Endometrium (tissue), 2 donors: Measurements from ENCODE around the gene NMNAT2.

Experiments used
- FAIRE-seq: peaks from 2 replicates; lab custom pipeline; 2012; peaks lifted over from hg19 to GRCh38; lab: Jason Lieb, UNC
- donor health status: control.
- donor health status: control.

The NMNAT2 gene

GRCh38 chr1:183365093-183365492 is 53.1 kb downstream of the NMNAT2 start:
- no peak for FAIRE-seq

GRCh38 chr1:183363972-183364371 is 54.2 kb downstream of the NMNAT2 start:
- FAIRE-seq, result no peak

GRCh38 chr1:183361081-183361480 is 57.1 kb downstream of the NMNAT2 start:
- no peak for FAIRE-seq

- FAIRE-seq, result no peak
These were observed 57.7 kb downstream of the NMNAT2 start for GRCh38 chr1:183360473-183360872.

GRCh38 chr1:183356534-183357182 is 61.5 kb downstream of the NMNAT2 start:
- FAIRE-seq, result no peak

- no peak for FAIRE-seq
These were observed 62.4 kb downstream of the NMNAT2 start for GRCh38 chr1:183355797-183356196.

- FAIRE-seq, result no peak
These were observed 63.0 kb downstream of the NMNAT2 start for GRCh38 chr1:183355181-183355580.

GRCh38 chr1:183353597-183353996 is 64.6 kb downstream of the NMNAT2 start:
- FAIRE-seq, result no peak

- no peak for FAIRE-seq
These were observed 68.9 kb downstream of the NMNAT2 start for GRCh38 chr1:183349201-183349711.

- FAIRE-seq, result no peak
These were observed 71.9 kb downstream of the NMNAT2 start for GRCh38 chr1:183346276-183346732.

- no peak for FAIRE-seq
These were observed 78.5 kb downstream of the NMNAT2 start for GRCh38 chr1:183339556-183340167.

- no peak for FAIRE-seq
These were observed 87.0 kb downstream of the NMNAT2 start for GRCh38 chr1:183331091-183331742.

GRCh38 chr1:183330335-183330734 is 87.8 kb downstream of the NMNAT2 start:
- no peak for FAIRE-seq

GRCh38 chr1:183328371-183328770 is 89.8 kb downstream of the NMNAT2 start:
- no peak for FAIRE-seq

GRCh38 chr1:183327434-183328290 is 90.5 kb downstream of the NMNAT2 start:
- FAIRE-seq, result no peak

GRCh38 chr1:183323849-183324683 is 94.1 kb downstream of the NMNAT2 start:
- FAIRE-seq, result no peak

- no peak for FAIRE-seq
These were observed 98.6 kb downstream of the NMNAT2 start for GRCh38 chr1:183319606-183320005.

- no peak for FAIRE-seq
These were observed 99.1 kb downstream of the NMNAT2 start for GRCh38 chr1:183319051-183319450.

GRCh38 chr1:183318433-183318832 is 99.7 kb downstream of the NMNAT2 start:
- peak; percentile 50 for FAIRE-seq

GRCh38 chr1:183315991-183316758 is 102.0 kb downstream of the NMNAT2 start:
- FAIRE-seq, result no peak

GRCh38 chr1:183313063-183313462 is 105.1 kb downstream of the NMNAT2 start:
- no peak for FAIRE-seq
